ENCODE measurements around the gene EWSR1.

Gene EWSR1

GRCh38 chr22:29320546-29320945, 52.5 kb downstream of the EWSR1 start:
- H3K4me3 ChIP-seq (ENCODE audit: low read depth, low read length) = no peak overlapping the region
- H3K27me3 ChIP-seq (ENCODE audit: control insufficient read depth, insufficient read depth, low read length) = peaks cover 19% of the 10 kb centered on the region
- H3K9me3 ChIP-seq (ENCODE audit: control insufficient read depth, insufficient read depth, low read length) = no peaks in the 10 kb centered on the region
- H3K4me1 ChIP-seq (ENCODE audit: control insufficient read depth, insufficient read depth, low read length) = no peaks in the 10 kb centered on the region
- no peaks in the 10 kb centered on the region for H3K36me3 ChIP-seq (ENCODE audit: control insufficient read depth, insufficient read depth, low read length)
- no peak overlapping the region for H3K9ac ChIP-seq (ENCODE audit: low read depth, low read length)

- Histone ChIP-seq H3K36me3 (ENCODE audit: control insufficient read depth, insufficient read depth, low read length) (peaks cover 20% of the 10 kb centered on the region), H3K9ac (ENCODE audit: low read depth, low read length) (no peak overlapping the region), H3K4me1 (ENCODE audit: control insufficient read depth, insufficient read depth, low read length) (no peaks in the 10 kb centered on the region), H3K9me3 (ENCODE audit: control insufficient read depth, insufficient read depth, low read length) (no peaks in the 10 kb centered on the region), H3K27me3 (ENCODE audit: control insufficient read depth, insufficient read depth, low read length) (no peaks in the 10 kb centered on the region), H3K4me3 (ENCODE audit: low read depth, low read length) (no peak overlapping the region)
These were observed 55.6 kb downstream of the EWSR1 start for GRCh38 chr22:29323641-29324040.

- Histone ChIP-seq H3K27me3 (ENCODE audit: control insufficient read depth, insufficient read depth, low read length) (no peaks in the 10 kb centered on the region), H3K36me3 (ENCODE audit: control insufficient read depth, insufficient read depth, low read length) (peaks cover 36% of the 10 kb centered on the region), H3K9me3 (ENCODE audit: control insufficient read depth, insufficient read depth, low read length) (no peaks in the 10 kb centered on the region), H3K4me1 (ENCODE audit: control insufficient read depth, insufficient read depth, low read length) (no peaks in the 10 kb centered on the region), H3K4me3 (ENCODE audit: low read depth, low read length) (no peak overlapping the region), H3K9ac (ENCODE audit: low read depth, low read length) (no peak overlapping the region)
These were observed 57.3 kb downstream of the EWSR1 start for GRCh38 chr22:29325356-29325755.

GRCh38 chr22:29325785-29326315, 57.8 kb downstream of the EWSR1 start:
- Histone ChIP-seq H3K36me3 (ENCODE audit: control insufficient read depth, insufficient read depth, low read length) (peaks cover 40% of the 10 kb centered on the region), H3K9me3 (ENCODE audit: control insufficient read depth, insufficient read depth, low read length) (no peaks in the 10 kb centered on the region), H3K4me3 (ENCODE audit: low read depth, low read length) (no peak overlapping the region), H3K9ac (ENCODE audit: low read depth, low read length) (no peak overlapping the region), H3K27me3 (ENCODE audit: control insufficient read depth, insufficient read depth, low read length) (no peaks in the 10 kb centered on the region), H3K4me1 (ENCODE audit: control insufficient read depth, insufficient read depth, low read length) (no peaks in the 10 kb centered on the region)

GRCh38 chr22:29326481-29326880, 58.4 kb downstream of the EWSR1 start:
- Histone ChIP-seq H3K4me1 (ENCODE audit: control insufficient read depth, insufficient read depth, low read length) (no peaks in the 10 kb centered on the region), H3K36me3 (ENCODE audit: control insufficient read depth, insufficient read depth, low read length) (peaks cover 43% of the 10 kb centered on the region), H3K9me3 (ENCODE audit: control insufficient read depth, insufficient read depth, low read length) (no peaks in the 10 kb centered on the region), H3K9ac (ENCODE audit: low read depth, low read length) (no peak overlapping the region), H3K4me3 (ENCODE audit: low read depth, low read length) (no peak overlapping the region), H3K27me3 (ENCODE audit: control insufficient read depth, insufficient read depth, low read length) (no peaks in the 10 kb centered on the region)

GRCh38 chr22:29327089-29327764, 59.2 kb downstream of the EWSR1 start:
- H3K9me3 ChIP-seq (ENCODE audit: control insufficient read depth, insufficient read depth, low read length) = no peaks in the 10 kb centered on the region
- no peaks in the 10 kb centered on the region for H3K27me3 ChIP-seq (ENCODE audit: control insufficient read depth, insufficient read depth, low read length)
- peaks cover 43% of the 10 kb centered on the region for H3K36me3 ChIP-seq (ENCODE audit: control insufficient read depth, insufficient read depth, low read length)
- no peaks in the 10 kb centered on the region for H3K4me1 ChIP-seq (ENCODE audit: control insufficient read depth, insufficient read depth, low read length)
- no peak overlapping the region for H3K4me3 ChIP-seq (ENCODE audit: low read depth, low read length)
- H3K9ac ChIP-seq (ENCODE audit: low read depth, low read length) = no peak overlapping the region

- Histone ChIP-seq H3K9me3 (ENCODE audit: control insufficient read depth, insufficient read depth, low read length) (no peaks in the 10 kb centered on the region), H3K27me3 (ENCODE audit: control insufficient read depth, insufficient read depth, low read length) (no peaks in the 10 kb centered on the region), H3K4me3 (ENCODE audit: low read depth, low read length) (no peak overlapping the region), H3K4me1 (ENCODE audit: control insufficient read depth, insufficient read depth, low read length) (no peaks in the 10 kb centered on the region), H3K36me3 (ENCODE audit: control insufficient read depth, insufficient read depth, low read length) (peaks cover 50% of the 10 kb centered on the region), H3K9ac (ENCODE audit: low read depth, low read length) (no peak overlapping the region)
These were observed 60.0 kb downstream of the EWSR1 start for GRCh38 chr22:29328055-29328454.

- Histone ChIP-seq H3K4me1 (ENCODE audit: control insufficient read depth, insufficient read depth, low read length) (no peaks in the 10 kb centered on the region), H3K9ac (ENCODE audit: low read depth, low read length) (no peak overlapping the region), H3K4me3 (ENCODE audit: low read depth, low read length) (no peak overlapping the region), H3K36me3 (ENCODE audit: control insufficient read depth, insufficient read depth, low read length) (peaks cover 54% of the 10 kb centered on the region), H3K27me3 (ENCODE audit: control insufficient read depth, insufficient read depth, low read length) (no peaks in the 10 kb centered on the region), H3K9me3 (ENCODE audit: control insufficient read depth, insufficient read depth, low read length) (no peaks in the 10 kb centered on the region)
These were observed 60.8 kb downstream of the EWSR1 start for GRCh38 chr22:29328566-29329500.

GRCh38 chr22:29329581-29329980, 61.5 kb downstream of the EWSR1 start:
- no peaks in the 10 kb centered on the region for H3K9me3 ChIP-seq (ENCODE audit: control insufficient read depth, insufficient read depth, low read length)
- no peaks in the 10 kb centered on the region for H3K4me1 ChIP-seq (ENCODE audit: control insufficient read depth, insufficient read depth, low read length)
- H3K27me3 ChIP-seq (ENCODE audit: control insufficient read depth, insufficient read depth, low read length) = no peaks in the 10 kb centered on the region
- no peak overlapping the region for H3K4me3 ChIP-seq (ENCODE audit: low read depth, low read length)
- H3K9ac ChIP-seq (ENCODE audit: low read depth, low read length) = no peak overlapping the region
- peaks cover 60% of the 10 kb centered on the region for H3K36me3 ChIP-seq (ENCODE audit: control insufficient read depth, insufficient read depth, low read length)

- Histone ChIP-seq H3K36me3 (ENCODE audit: control insufficient read depth, insufficient read depth, low read length) (peaks cover 60% of the 10 kb centered on the region), H3K27me3 (ENCODE audit: control insufficient read depth, insufficient read depth, low read length) (no peaks in the 10 kb centered on the region), H3K9ac (ENCODE audit: low read depth, low read length) (no peak overlapping the region)
These were observed 62.2 kb downstream of the EWSR1 start for GRCh38 chr22:29330291-29330690.

GRCh38 chr22:29330753-29331152, 62.7 kb downstream of the EWSR1 start:
- Histone ChIP-seq H3K36me3 (ENCODE audit: control insufficient read depth, insufficient read depth, low read length) (peaks cover 65% of the 10 kb centered on the region), H3K4me3 (ENCODE audit: low read depth, low read length) (no peak overlapping the region), H3K9ac (ENCODE audit: low read depth, low read length) (no peak overlapping the region), H3K27me3 (ENCODE audit: control insufficient read depth, insufficient read depth, low read length) (no peaks in the 10 kb centered on the region), H3K9me3 (ENCODE audit: control insufficient read depth, insufficient read depth, low read length) (no peaks in the 10 kb centered on the region), H3K4me1 (ENCODE audit: control insufficient read depth, insufficient read depth, low read length) (no peaks in the 10 kb centered on the region)

More at GRCh38 chr22:29330291-29330690, 62.2 kb downstream of the EWSR1 start:
- Histone ChIP-seq H3K4me3 (ENCODE audit: low read depth, low read length) (no peak overlapping the region), H3K4me1 (ENCODE audit: control insufficient read depth, insufficient read depth, low read length) (no peaks in the 10 kb centered on the region), H3K9me3 (ENCODE audit: control insufficient read depth, insufficient read depth, low read length) (no peaks in the 10 kb centered on the region)
